K562 (cell line): ENCODE results near the gene TIMP3. TPM values are rescaled to one million over a fixed set of nuclear protein-coding genes. Genes with fewer than 3 reads are reported as not detected.

ENCODE experiments used
- ARID2 ChIP-seq: fragments of 450-650 bp; IDR thresholded peaks from 2 replicates; pipeline ENCODE4 v1.6.1; 2017; ENCODE audit warnings: antibody characterized with exemption, mild to moderate bottlenecking
- ARNT ChIP-seq, 2 experiments: fragments of 450-650 bp; IDR thresholded peaks; 2 replicates each; pipeline ENCODE4 v1.6.1; 2016; ENCODE audit warnings: mild to moderate bottlenecking in 1 of 2
- FOXJ2 ChIP-seq: fragments of 200-800 bp; sonication (Bioruptor generic); IDR thresholded peaks from 2 replicates; pipeline ENCODE4 v1.6.1; 2016; ENCODE audit warnings: missing genetic modification characterization, missing compliant biosample characterization
- GTF3C2 ChIP-seq: IDR thresholded peaks from 3 replicates; pipeline ENCODE4 v1.6.1; 2011; ENCODE audit warnings: borderline replicate concordance, mild to moderate bottlenecking, moderate library complexity; ENCODE audit not compliant: insufficient read length; ENCODE audit errors: extremely low read depth
- IRF9 ChIP-seq: fragments of 450-650 bp; IDR thresholded peaks from 2 replicates; pipeline ENCODE4 v1.6.1; 2016; ENCODE audit warnings: missing biosample characterization, missing genetic modification characterization
- MNT ChIP-seq, 2 experiments: fragments of 450-650 bp; conservative IDR thresholded peaks; 2 replicates each; pipeline ENCODE4 v1.6.1; 2017; ENCODE audit warnings: mild to moderate bottlenecking in 2 of 2, moderate library complexity in 2 of 2
- MXI1 ChIP-seq: IDR thresholded peaks from 2 replicates; pipeline ENCODE4 v1.6.1; 2011; ENCODE audit warnings: low read depth, mild to moderate bottlenecking, improper control_type of control experiment, low read length
- MYNN ChIP-seq, 2 experiments: sonication (generic); formaldehyde crosslinking in 1 of 2; IDR thresholded peaks; 2 replicates each; pipeline versions ENCODE4 v1.5.0 to v1.6.1; 2016 to 2020; ENCODE audit warnings: antibody characterized with exemption in 1 of 2, missing genetic modification reagents in 1 of 2
- NFRKB ChIP-seq: fragments of 450-650 bp; IDR thresholded peaks from 2 replicates; pipeline ENCODE4 v1.6.1; 2016; ENCODE audit warnings: low read depth
- NFYB ChIP-seq: IDR thresholded peaks from 2 replicates; pipeline ENCODE4 v1.6.1; 2011; ENCODE audit warnings: mild to moderate bottlenecking, moderate library complexity; ENCODE audit not compliant: insufficient read length; ENCODE audit errors: extremely low read depth
- NR2C1 ChIP-seq, 2 experiments: fragments of 450-650 bp; IDR thresholded peaks; 2 replicates each; pipeline ENCODE4 v1.6.1; 2017; ENCODE audit warnings: mild to moderate bottlenecking in 2 of 2, antibody characterized with exemption in 1 of 2, inconsistent platforms in 1 of 2, missing compliant biosample characterization in 1 of 2, missing genetic modification characterization in 1 of 2
- POLR3G ChIP-seq: IDR thresholded peaks from 2 replicates; pipeline ENCODE4 v1.6.1; 2011; ENCODE audit not compliant: insufficient read length, insufficient replicate concordance; ENCODE audit errors: extremely low read depth
- RFX5 ChIP-seq: IDR thresholded peaks from 2 replicates; pipeline ENCODE4 v1.6.1; 2011; ENCODE audit warnings: low read depth, mild to moderate bottlenecking, improper control_type of control experiment, low read length
- SMAD3 ChIP-seq: fragments of 450-650 bp; formaldehyde crosslinking; conservative IDR thresholded peaks from 2 replicates; pipeline ENCODE4 v1.4.0; 2020; ENCODE audit warnings: mild to moderate bottlenecking
- SREBF1 ChIP-seq: fragments of 150-350 bp; IDR thresholded peaks from 2 replicates; pipeline ENCODE4 v1.6.1; 2014; ENCODE audit warnings: antibody characterized with exemption, low read depth, low read length, borderline replicate concordance
- ZBTB5 ChIP-seq: fragments of 450-650 bp; IDR thresholded peaks from 2 replicates; pipeline ENCODE4 v1.6.1; 2017; ENCODE audit warnings: antibody characterized with exemption
- ZNF197 ChIP-seq: fragments of 200-800 bp; sonication (Bioruptor generic); IDR thresholded peaks from 2 replicates; pipeline ENCODE4 v1.6.1; 2016; ENCODE audit warnings: low read depth, missing genetic modification characterization, missing compliant biosample characterization
- ZNF408 ChIP-seq: fragments of 250-450 bp; sonication (Bioruptor Pico); IDR thresholded peaks from 2 replicates; pipeline ENCODE4 v1.4.0; 2020; ENCODE audit warnings: low read depth, mild to moderate bottlenecking, moderate library complexity
- ZNF717 ChIP-seq: fragments of 250-450 bp; sonication (Bioruptor Pico); IDR thresholded peaks from 2 replicates; pipeline ENCODE4 v1.5.0; 2021
- polyA plus RNA-seq, 8 experiments: library from polyadenylated mRNA; depleted of rRNA in 4 of 8; stranded (reverse) in 5 of 8; unstranded in 3 of 8; fragments of >200 nt; fragmentation: Nextera tagmentation in 2 of 8; fragmentation: Illumina TruSeq in 1 of 8; extraction: Ambion mirVana in 2 of 8; extraction: Trizol in 1 of 8; gene quantifications; 2 replicates each; pipeline versions ENCODE4 v1.2.1 to v1.2.3, GENCODE V29; 2011 to 2014; ENCODE audit warnings: inconsistent platforms in 1 of 8, missing spikeins in 1 of 8
- total RNA-seq, 7 experiments: library from RNA; depleted of rRNA in 6 of 7; stranded (reverse); fragments of >200 nt in 6 of 7; fragmentation: Illumina TruSeq in 2 of 7; extraction: Trizol in 2 of 7; gene quantifications; 2 replicates each; pipeline versions ENCODE4 v1.2.1 to v1.2.3, GENCODE V29; 2011 to 2021; ENCODE audit warnings: low replicate concordance in 1 of 7

The TIMP3 gene
- total and polyA plus RNA-seq, 9 of the 15 experiments (the other 6 are each of a cell fraction or from before 2014, with no cell fraction given), result 0.07 to 0.73 (median 0.18) TPM

- no peak for TF ChIP-seq SREBF1
- peak in 1 of 2 experiments; percentile 38; a peak in 1 of 4 replicates for TF ChIP-seq ARNT (IDR thresholded peaks at IDR 0.05)
- TF ChIP-seq ZBTB5, result no peak
- TF ChIP-seq NFRKB, result no peak
- no peak for TF ChIP-seq ZNF408 (CRISPR knock-in tag)
- TF ChIP-seq POLR3G, result no peak
- TF ChIP-seq RFX5, result no peak
- TF ChIP-seq ZNF717 (CRISPR knock-in tag), result no peak
- peak; percentile 62; the same call in 1 of the 2 replicates for TF ChIP-seq ZNF197
- no peak for TF ChIP-seq GTF3C2
- no peak for TF ChIP-seq NFYB
- 0 out of 2 replicates have a peak, but pooled peaks have one; percentile 46 for TF ChIP-seq FOXJ2 (tag)
- no peak for TF ChIP-seq NR2C1 (IDR thresholded peaks at IDR 0.05)
- TF ChIP-seq NR2C1 (tag; IDR thresholded peaks at IDR 0.05), result no peak
- TF ChIP-seq SMAD3 (CRISPR knock-in tag), result 0 out of 2 replicates have a peak, but pooled peaks have one; percentile 61
- no peak for TF ChIP-seq ARID2
- TF ChIP-seq MXI1, result no peak
- TF ChIP-seq IRF9 (tag), result no peak
- peak; percentile 79 for TF ChIP-seq MYNN (IDR thresholded peaks at IDR 0.05)
- TF ChIP-seq MYNN (CRISPR knock-in tag; IDR thresholded peaks at IDR 0.05), result no peak
- peak; percentile 63 to 65 for TF ChIP-seq MNT (conservative IDR thresholded peaks at IDR 0.05)
Measured at GRCh38 chr22:32880893-32881596, 79.5 kb downstream of the TIMP3 start (continued).
